HepG2 (cell line): Measurements from ENCODE around the gene ZNF326. TPM values are rescaled to one million over a fixed set of nuclear protein-coding genes. Genes with fewer than 3 reads are reported as not detected.

ENCODE experiments used
- DMAP1 ChIP-seq: IDR thresholded peaks from 2 replicates; pipeline ENCODE4 v1.6.1; 2016
- EP300 ChIP-seq, 3 experiments: sonication (generic) in 1 of 3; formaldehyde crosslinking in 1 of 3; IDR thresholded peaks; 2 replicates each; pipeline versions ENCODE4 v1.5.1 to v1.6.1; 2011 to 2020; ENCODE audit warnings: low read depth in 2 of 3, low read length in 2 of 3, borderline replicate concordance in 1 of 3, improper control_type of control experiment in 1 of 3, mild to moderate bottlenecking in 1 of 3, missing genetic modification reagents in 1 of 3, moderate library complexity in 1 of 3
- ESRRA ChIP-seq: sonication (generic); formaldehyde crosslinking; IDR thresholded peaks from 2 replicates; pipeline ENCODE4 v1.5.1; 2020; ENCODE audit warnings: mild to moderate bottlenecking, low read depth, missing genetic modification reagents
- FOSL2 ChIP-seq: sonication (generic); formaldehyde crosslinking; IDR thresholded peaks from 2 replicates; pipeline ENCODE4 v1.4.0; 2020; ENCODE audit warnings: missing genetic modification reagents
- GATAD2A ChIP-seq: IDR thresholded peaks from 2 replicates; pipeline ENCODE4 v1.6.1; 2016
- HDAC2 ChIP-seq: sonication (generic); formaldehyde crosslinking; IDR thresholded peaks from 2 replicates; pipeline ENCODE4 v1.4.0; 2020; ENCODE audit warnings: missing genetic modification reagents
- HOXA3 ChIP-seq: sonication (generic); formaldehyde crosslinking; IDR thresholded peaks from 2 replicates; pipeline ENCODE4 v1.5.0; 2020; ENCODE audit warnings: missing genetic modification reagents
- KDM6A ChIP-seq: IDR thresholded peaks from 2 replicates; pipeline ENCODE4 v1.6.1; 2016; ENCODE audit warnings: low read depth
- MED8 ChIP-seq: sonication (generic); formaldehyde crosslinking; IDR thresholded peaks from 2 replicates; pipeline ENCODE4 v1.8.1; 2023; ENCODE audit warnings: mild to moderate bottlenecking, missing genetic modification reagents; ENCODE audit not compliant: insufficient replicate concordance
- NFRKB ChIP-seq: fragments of 450-650 bp; IDR thresholded peaks from 2 replicates; pipeline ENCODE4 v1.6.1; 2017
- PCBP1 ChIP-seq: fragments of 200-400 bp; formaldehyde crosslinking; IDR thresholded peaks from 2 replicates; pipeline ENCODE4 v1.6.1; 2017; ENCODE audit warnings: mild to moderate bottlenecking, low read depth, low read length, borderline replicate concordance
- PPARG ChIP-seq: conservative IDR thresholded peaks from 2 replicates; pipeline ENCODE4 v1.6.1; 2016; ENCODE audit warnings: missing biosample characterization, missing genetic modification reagents
- RARA ChIP-seq: IDR thresholded peaks from 2 replicates; pipeline ENCODE4 v1.6.1; 2016; ENCODE audit warnings: missing genetic modification reagents, missing compliant biosample characterization
- SOX13 ChIP-seq, 3 experiments: fragments of 450-650 bp in 1 of 3; sonication (generic) in 1 of 3; formaldehyde crosslinking in 1 of 3; IDR thresholded peaks in 2 of 3; conservative IDR thresholded peaks in 1 of 3; 2 replicates each; pipeline versions ENCODE4 v1.5.0 to v1.6.1; 2016 to 2020; ENCODE audit warnings: antibody characterized with exemption in 1 of 3, mild to moderate bottlenecking in 1 of 3, missing compliant biosample characterization in 1 of 3, missing genetic modification reagents in 1 of 3, moderate library complexity in 1 of 3
- ZNF160 ChIP-seq: sonication (generic); formaldehyde crosslinking; IDR thresholded peaks from 2 replicates; pipeline ENCODE4 v1.8.0; 2022; ENCODE audit warnings: mild to moderate bottlenecking, inconsistent platforms, missing genetic modification reagents
- ZNF367 ChIP-seq: sonication (generic); formaldehyde crosslinking; IDR thresholded peaks from 2 replicates; pipeline ENCODE4 v1.4.0; 2020; ENCODE audit warnings: missing genetic modification reagents, borderline replicate concordance
- polyA plus RNA-seq, 8 experiments: library from polyadenylated mRNA; depleted of rRNA in 3 of 8; stranded (reverse) in 7 of 8; unstranded in 1 of 8; fragments of >200 nt; fragmentation: Illumina TruSeq in 4 of 8; extraction: Trizol in 4 of 8; gene quantifications; 2 replicates each; pipeline versions ENCODE4 v1.2.1 to v1.2.3, GENCODE V29; 2011 to 2016; ENCODE audit warnings: low read depth in 4 of 8, missing spikeins in 1 of 8, mixed read lengths in 1 of 8; ENCODE audit not compliant: insufficient read depth in 1 of 8
- total RNA-seq, 5 experiments: library from RNA; depleted of rRNA; stranded (reverse); fragments of >200 nt; fragmentation: Illumina TruSeq; extraction: Trizol; gene quantifications; 2 replicates each; pipeline ENCODE4 v1.2.3, GENCODE V29; 2016; ENCODE audit warnings: low read depth in 1 of 5
- TF ChIP-seq, protein P1 (sequence below): sonication (generic); IDR thresholded peaks from 2 replicates; pipeline ENCODE4 v1.6.1; 2016; ENCODE audit warnings: low read depth, borderline replicate concordance
- TF ChIP-seq, protein P2 (sequence below): sonication (generic); formaldehyde crosslinking; conservative IDR thresholded peaks from 2 replicates; pipeline ENCODE4 v1.4.0; 2020; ENCODE audit warnings: mild to moderate bottlenecking, missing genetic modification reagents, moderate library complexity
- TF ChIP-seq, protein P3 (sequence below): IDR thresholded peaks from 2 replicates; pipeline ENCODE4 v1.6.1; 2012; ENCODE audit warnings: inconsistent platforms

Gene ZNF326
- total and polyA plus RNA-seq, 2 of the 13 experiments (the other 11 are each of a cell fraction or from before 2014, with no cell fraction given): 6.3 to 16.4 TPM

DNA sequence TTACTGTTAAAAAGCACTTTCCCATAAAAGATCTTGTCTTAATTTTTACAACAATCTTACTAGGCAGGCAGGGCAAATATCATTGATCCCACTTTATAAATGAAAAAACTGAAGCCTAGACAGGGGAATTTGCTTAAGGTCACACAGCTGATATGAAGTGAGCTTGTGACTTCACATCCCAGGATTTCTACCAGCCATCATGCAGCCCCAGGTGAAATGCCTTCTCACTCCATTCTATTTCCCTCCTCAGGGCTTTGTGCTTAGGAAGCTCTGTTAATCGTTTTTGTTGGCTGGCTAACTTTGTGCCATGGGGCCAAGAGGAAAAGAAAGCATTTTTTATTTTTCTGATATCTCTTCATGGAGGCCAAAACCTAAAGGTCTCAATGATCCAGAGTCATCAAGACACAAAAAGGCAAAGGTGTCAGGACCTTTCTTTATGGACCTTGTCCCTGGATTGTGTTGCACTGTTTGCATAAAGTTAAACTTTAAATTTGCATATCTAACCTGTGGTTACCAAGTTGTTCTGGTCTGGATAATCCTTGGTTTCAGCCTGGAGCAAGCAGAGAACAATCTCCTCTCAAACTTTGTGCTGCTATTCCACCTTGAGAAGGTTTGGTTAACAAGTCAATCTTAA lies 44.8 kb upstream of the ZNF326 start (continued):
- TF ChIP-seq, protein P1, sequence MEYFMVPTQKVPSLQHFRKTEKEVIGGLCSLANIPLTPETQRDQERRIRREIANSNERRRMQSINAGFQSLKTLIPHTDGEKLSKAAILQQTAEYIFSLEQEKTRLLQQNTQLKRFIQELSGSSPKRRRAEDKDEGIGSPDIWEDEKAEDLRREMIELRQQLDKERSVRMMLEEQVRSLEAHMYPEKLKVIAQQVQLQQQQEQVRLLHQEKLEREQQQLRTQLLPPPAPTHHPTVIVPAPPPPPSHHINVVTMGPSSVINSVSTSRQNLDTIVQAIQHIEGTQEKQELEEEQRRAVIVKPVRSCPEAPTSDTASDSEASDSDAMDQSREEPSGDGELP: peak; percentile 63; the same call in 1 of the 2 replicates
- TF ChIP-seq, protein P2, sequence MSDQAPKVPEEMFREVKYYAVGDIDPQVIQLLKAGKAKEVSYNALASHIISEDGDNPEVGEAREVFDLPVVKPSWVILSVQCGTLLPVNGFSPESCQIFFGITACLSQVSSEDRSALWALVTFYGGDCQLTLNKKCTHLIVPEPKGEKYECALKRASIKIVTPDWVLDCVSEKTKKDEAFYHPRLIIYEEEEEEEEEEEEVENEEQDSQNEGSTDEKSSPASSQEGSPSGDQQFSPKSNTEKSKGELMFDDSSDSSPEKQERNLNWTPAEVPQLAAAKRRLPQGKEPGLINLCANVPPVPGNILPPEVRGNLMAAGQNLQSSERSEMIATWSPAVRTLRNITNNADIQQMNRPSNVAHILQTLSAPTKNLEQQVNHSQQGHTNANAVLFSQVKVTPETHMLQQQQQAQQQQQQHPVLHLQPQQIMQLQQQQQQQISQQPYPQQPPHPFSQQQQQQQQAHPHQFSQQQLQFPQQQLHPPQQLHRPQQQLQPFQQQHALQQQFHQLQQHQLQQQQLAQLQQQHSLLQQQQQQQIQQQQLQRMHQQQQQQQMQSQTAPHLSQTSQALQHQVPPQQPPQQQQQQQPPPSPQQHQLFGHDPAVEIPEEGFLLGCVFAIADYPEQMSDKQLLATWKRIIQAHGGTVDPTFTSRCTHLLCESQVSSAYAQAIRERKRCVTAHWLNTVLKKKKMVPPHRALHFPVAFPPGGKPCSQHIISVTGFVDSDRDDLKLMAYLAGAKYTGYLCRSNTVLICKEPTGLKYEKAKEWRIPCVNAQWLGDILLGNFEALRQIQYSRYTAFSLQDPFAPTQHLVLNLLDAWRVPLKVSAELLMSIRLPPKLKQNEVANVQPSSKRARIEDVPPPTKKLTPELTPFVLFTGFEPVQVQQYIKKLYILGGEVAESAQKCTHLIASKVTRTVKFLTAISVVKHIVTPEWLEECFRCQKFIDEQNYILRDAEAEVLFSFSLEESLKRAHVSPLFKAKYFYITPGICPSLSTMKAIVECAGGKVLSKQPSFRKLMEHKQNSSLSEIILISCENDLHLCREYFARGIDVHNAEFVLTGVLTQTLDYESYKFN (CRISPR knock-in tag): peak; percentile 89
- TF ChIP-seq DMAP1 (CRISPR knock-in tag) (no peak), ESRRA (CRISPR knock-in tag) (no peak), FOSL2 (CRISPR knock-in tag) (0 out of 2 replicates have a peak, but pooled peaks have one; percentile 5), KDM6A (CRISPR knock-in tag) (peak; percentile 59; the same call in 1 of the 2 replicates), NFRKB (no peak), PPARG (CRISPR knock-in tag) (0 out of 2 replicates have a peak, but pooled peaks have one; percentile 29), ZNF367 (CRISPR knock-in tag) (no peak), HOXA3 (CRISPR knock-in tag) (0 out of 2 replicates have a peak, but pooled peaks have one; percentile 21), ZNF160 (CRISPR knock-in tag) (no peak), HDAC2 (CRISPR knock-in tag) (peak; percentile 49; the same call in 1 of the 2 replicates), RARA (CRISPR knock-in tag) (0 out of 2 replicates have a peak, but pooled peaks have one; percentile 29), EP300 (IDR thresholded peaks at IDR 0.05; ENCODE audit: low read depth in 2 of 2, low read length in 2 of 2) (peak in 1 of 2 experiments; percentile 50; a peak in 1 of 4 replicates), EP300 (CRISPR knock-in tag; IDR thresholded peaks at IDR 0.05; ENCODE audit: borderline replicate concordance) (no peak), MED8 (CRISPR knock-in tag) (no peak), PCBP1 (no peak), GATAD2A (0 out of 2 replicates have a peak, but pooled peaks have one; percentile 14), SOX13 (IDR thresholded peaks at IDR 0.05) (no peak), SOX13 (CRISPR knock-in tag; conservative IDR thresholded peaks at IDR 0.05 in 1 of 2, IDR thresholded peaks at IDR 0.05 in 1 of 2) (peak in 1 of 2 experiments; percentile 76; a peak in 2 of 4 replicates)
- TF ChIP-seq, protein P3, sequence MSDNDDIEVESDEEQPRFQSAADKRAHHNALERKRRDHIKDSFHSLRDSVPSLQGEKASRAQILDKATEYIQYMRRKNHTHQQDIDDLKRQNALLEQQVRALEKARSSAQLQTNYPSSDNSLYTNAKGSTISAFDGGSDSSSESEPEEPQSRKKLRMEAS: 0 out of 2 replicates have a peak, but pooled peaks have one; percentile 25
